Fibroblast of lung (primary cell): ENCODE results near the gene AZI2. TPM values are rescaled to one million over a fixed set of nuclear protein-coding genes. Genes with fewer than 3 reads are reported as not detected.

Source experiments
- DNase-seq, 2 donors: peaks; one replicate each; pipeline versions ENCODE4 v3.0.0 to v3.0.0-alpha.2; 2010; ENCODE audit warnings: low read depth in 2 of 2
- H2AFZ ChIP-seq: 2 replicates; pipeline ENCODE4 v1.5.1; 2012; ENCODE audit warnings: low read length, control low read depth, inconsistent platforms
- H3K27ac ChIP-seq: 2 replicates; pipeline ENCODE4 v1.5.1; 2011; ENCODE audit warnings: low read length, control low read depth; ENCODE audit not compliant: insufficient read depth
- H3K27me3 ChIP-seq: 2 replicates; pipeline ENCODE4 v1.5.1; 2011; ENCODE audit warnings: mild to moderate bottlenecking, low read length; ENCODE audit not compliant: control insufficient read depth, insufficient read depth
- H3K36me3 ChIP-seq: 2 replicates; pipeline ENCODE4 v1.5.1; 2011; ENCODE audit warnings: low read length; ENCODE audit not compliant: control insufficient read depth, insufficient read depth
- H3K4me1 ChIP-seq: 2 replicates; pipeline ENCODE4 v1.5.1; 2011; ENCODE audit warnings: low read length; ENCODE audit not compliant: control insufficient read depth, insufficient read depth; ENCODE audit errors: extremely low read depth
- H3K4me2 ChIP-seq: 2 replicates; pipeline ENCODE4 v1.5.1; 2011; ENCODE audit warnings: low read length, control low read depth; ENCODE audit not compliant: insufficient read depth; ENCODE audit errors: extremely low read depth
- H3K4me3 ChIP-seq, 4 experiments: fragments of 200-600 bp in 1 of 4; sonication (generic) in 1 of 4; replicated peaks in 1 of 4; 2 replicates each; pipeline ENCODE4 v1.5.1; 2011 to 2016; ENCODE audit warnings: low read length in 4 of 4, low read depth in 3 of 4, mild to moderate bottlenecking in 3 of 4, control low read depth in 2 of 4, inconsistent platforms in 1 of 4, mixed read lengths in 1 of 4; ENCODE audit not compliant: insufficient read depth in 1 of 4; ENCODE audit errors: control extremely low read depth in 1 of 4
- H3K79me2 ChIP-seq: 2 replicates; pipeline ENCODE4 v1.5.1; 2012; ENCODE audit warnings: mild to moderate bottlenecking, low read length, inconsistent platforms; ENCODE audit not compliant: control insufficient read depth, insufficient read depth
- H3K9ac ChIP-seq: 2 replicates; pipeline ENCODE4 v1.5.1; 2011; ENCODE audit warnings: mild to moderate bottlenecking, low read length, control low read depth; ENCODE audit not compliant: insufficient read depth
- H3K9me3 ChIP-seq: 2 replicates; pipeline ENCODE4 v1.5.1; 2012; ENCODE audit warnings: low read depth, low read length; ENCODE audit not compliant: control insufficient read depth, insufficient read depth
- H4K20me1 ChIP-seq: 2 replicates; pipeline ENCODE4 v1.5.1; 2011; ENCODE audit warnings: low read length; ENCODE audit not compliant: control insufficient read depth, insufficient read depth; ENCODE audit errors: extremely low read depth
- CTCF ChIP-seq, 2 donors: IDR thresholded peaks in 1 of 2; conservative IDR thresholded peaks in 1 of 2; 1 replicate in 1 of 2; 2 replicates in 1 of 2; pipeline ENCODE4 v1.5.1; 2011 to 2012; ENCODE audit warnings: low read length in 2 of 2, control low read depth in 1 of 2, inconsistent platforms in 1 of 2, low read depth in 1 of 2, mild to moderate bottlenecking in 1 of 2
- EZH2 ChIP-seq: IDR thresholded peaks from 2 replicates; pipeline ENCODE4 v1.5.1; 2012; ENCODE audit warnings: low read length, control low read depth, mild to moderate bottlenecking; ENCODE audit errors: missing control alignments
- polyA plus RNA-seq, 2 donors: library from polyadenylated mRNA; depleted of rRNA in 1 of 2; stranded (reverse) in 1 of 2; unstranded in 1 of 2; fragments of >200 nt; gene quantifications; 2 replicates each; pipeline ENCODE4 v1.2.1, GENCODE V29; 2011 to 2012; ENCODE audit warnings: missing spikeins in 1 of 2
- total RNA-seq: library from RNA; depleted of rRNA; stranded (reverse); fragments of >200 nt; gene quantifications from 2 replicates; pipeline ENCODE4 v1.2.1, GENCODE V29; 2014

Gene AZI2
- total and polyA plus RNA-seq, 2 donors (not counting 1 experiment from before 2014, with no cell fraction given), result 183 to 202 TPM

GRCh38 chr3:28320981-28321380, 27.6 kb downstream of the AZI2 start:
- Histone ChIP-seq H3K27me3 (no peaks in the 10 kb centered on the region), H3K27ac (no peak overlapping the region), H3K4me2 (no peak overlapping the region), H3K4me3 (no peak overlapping the region), H3K36me3 (no peaks in the 10 kb centered on the region), H3K4me1 (no peaks in the 10 kb centered on the region), H4K20me1 (no peaks in the 10 kb centered on the region), H3K9me3 (no peaks in the 10 kb centered on the region), H2AFZ (no peak overlapping the region), H3K9ac (no peak overlapping the region), H3K79me2 (no peaks in the 10 kb centered on the region)
- DNase-seq, result no peak
- no peak for TF ChIP-seq EZH2
- no peak for TF ChIP-seq CTCF (conservative IDR thresholded peaks at IDR 0.05 in 1 of 2, IDR thresholded peaks at IDR 0.05 in 1 of 2; ENCODE audit: low read depth in 1 of 2, low read length in 2 of 2)

GRCh38 chr3:28317438-28318022, 31.1 kb downstream of the AZI2 start:
- Histone ChIP-seq H3K9ac (no peak overlapping the region), H3K4me1 (no peaks in the 10 kb centered on the region), H3K27ac (no peak overlapping the region), H3K79me2 (no peaks in the 10 kb centered on the region), H3K4me2 (no peak overlapping the region), H3K36me3 (no peaks in the 10 kb centered on the region), H2AFZ (no peak overlapping the region), H4K20me1 (no peaks in the 10 kb centered on the region), H3K27me3 (no peaks in the 10 kb centered on the region), H3K9me3 (no peaks in the 10 kb centered on the region), H3K4me3 (no peak overlapping the region)
- peak; percentile 29 to 47 for DNase-seq
- TF ChIP-seq EZH2, result no peak
- TF ChIP-seq CTCF (conservative IDR thresholded peaks at IDR 0.05 in 1 of 2, IDR thresholded peaks at IDR 0.05 in 1 of 2; ENCODE audit: low read depth in 1 of 2, low read length in 2 of 2), result peak; percentile 51 to 73

- Histone ChIP-seq H2AFZ (no peak overlapping the region), H3K27me3 (no peaks in the 10 kb centered on the region), H3K4me1 (no peaks in the 10 kb centered on the region), H3K4me2 (no peak overlapping the region), H4K20me1 (no peaks in the 10 kb centered on the region), H3K9ac (no peak overlapping the region), H3K36me3 (no peaks in the 10 kb centered on the region), H3K4me3 (no peak overlapping the region), H3K79me2 (no peaks in the 10 kb centered on the region), H3K9me3 (no peaks in the 10 kb centered on the region), H3K27ac (no peak overlapping the region)
- DNase-seq, result peak in 1 of 2 donors; percentile 14
- TF ChIP-seq EZH2 (no peak), CTCF (conservative IDR thresholded peaks at IDR 0.05 in 1 of 2, IDR thresholded peaks at IDR 0.05 in 1 of 2; ENCODE audit: low read depth in 1 of 2, low read length in 2 of 2) (no peak)
Observed at GRCh38 chr3:28316226-28316625, 32.4 kb downstream of the AZI2 start.
